ENCODE measurements around the gene KRT85. TPM values are rescaled to one million over a fixed set of nuclear protein-coding genes. Genes with fewer than 3 reads are reported as not detected.

KRT85 gene
- total and polyA plus RNA-seq, 2 of the 4 experiments (the other 2 are of a cell fraction) = not detected

- H3K9ac ChIP-seq (ENCODE audit: low read depth, low read length) = no peak overlapping the region
- H4K91ac ChIP-seq (ENCODE audit: insufficient read depth, low read depth, low read length) = no peak overlapping the region
- H3K36me3 ChIP-seq (ENCODE audit: control insufficient read depth, insufficient read depth, low read length) = no peaks in the 10 kb centered on the region
- H3K9me3 ChIP-seq (ENCODE audit: control insufficient read depth, insufficient read depth, low read length) = no peaks in the 10 kb centered on the region
- in situ Hi-C loops (cut with MboI; ENCODE audit: low sequenced_read_pairs) = no loop called here
- intact Hi-C loops (cut with micrococcal nuclease) = no loop called here
- no peak overlapping the region for H3K4me2 ChIP-seq (ENCODE audit: low read depth, low read length)
- H2AFZ ChIP-seq (replicated peaks; ENCODE audit: low read length, poor library complexity) = no peak overlapping the region
- dilution Hi-C loops (cut with HindIII; ENCODE audit: low sequenced_read_pairs, unreplicated experiment) = no loop called here
- no peak overlapping the region for H3K27ac ChIP-seq (ENCODE audit: insufficient read depth, low read length)
- H3K14ac ChIP-seq (replicated peaks; ENCODE audit: low read depth, low read length) = no peak overlapping the region
- H3K79me1 ChIP-seq (ENCODE audit: low read depth in 1 of 2, low read length in 2 of 2) = no peaks in the 10 kb centered on the region
- no peak overlapping the region for H3K56ac ChIP-seq (ENCODE audit: extremely low read depth, insufficient read depth, low read length)
- ChIA-PET CTCF (no interaction called here), POLR2A (ENCODE audit: unreplicated experiment) (no interaction called here)
- H3K4me1 ChIP-seq (ENCODE audit: control insufficient read depth, insufficient read depth, low read length) = no peaks in the 10 kb centered on the region
- no peaks in the 10 kb centered on the region for H3K9me1 ChIP-seq (ENCODE audit: insufficient read depth, low read length)
- TF ChIP-seq MAZ (IDR thresholded peaks at IDR 0.05; ENCODE audit: borderline replicate concordance, low read depth, low read length) (no peak), POLR2A (IDR thresholded peaks at IDR 0.05; ENCODE audit: low read depth, low read length) (no peak), MXI1 (IDR thresholded peaks at IDR 0.05; ENCODE audit: borderline replicate concordance, low read depth, low read length) (no peak), RFX5 (IDR thresholded peaks at IDR 0.05; ENCODE audit: low read depth, low read length) (no peak), CTCF (conservative IDR thresholded peaks at IDR 0.05; ENCODE audit: low read depth, low read length) (no peak), SMC3 (IDR thresholded peaks at IDR 0.05; ENCODE audit: low read depth, low read length) (no peak), CHD1 (IDR thresholded peaks at IDR 0.05; ENCODE audit: low read depth, low read length) (no peak), RAD21 (IDR thresholded peaks at IDR 0.05; ENCODE audit: low read length) (no peak), MAFK (IDR thresholded peaks at IDR 0.05; ENCODE audit: low read depth, low read length) (no peak), FOS (IDR thresholded peaks at IDR 0.05; ENCODE audit: low read depth, low read length) (no peak), USF2 (IDR thresholded peaks at IDR 0.05; ENCODE audit: low read depth, low read length) (no peak), ELK1 (IDR thresholded peaks at IDR 0.05; ENCODE audit: borderline replicate concordance, low read depth, low read length) (no peak), CEBPB (IDR thresholded peaks at IDR 0.05; ENCODE audit: low read depth, low read length) (no peak), BHLHE40 (IDR thresholded peaks at IDR 0.05; ENCODE audit: low read depth, low read length) (no peak), NFE2L2 (IDR thresholded peaks at IDR 0.05; ENCODE audit: low read depth, low read length) (no peak), RCOR1 (IDR thresholded peaks at IDR 0.05; ENCODE audit: insufficient replicate concordance, low read length) (no peak)
- no peak overlapping the region for H2BK120ac ChIP-seq (ENCODE audit: low read depth, low read length)
- DNase-seq (no peak), ATAC-seq (ENCODE audit: low read depth) (no peak)
- no peak overlapping the region for H3K18ac ChIP-seq (ENCODE audit: low read depth, low read length)
- BruUV-seq (replicated peaks) = no TSS peak
- H3K4me3 ChIP-seq (ENCODE audit: insufficient read depth, low read depth, low read length) = no peak overlapping the region
- no peak overlapping the region for H2BK20ac ChIP-seq (ENCODE audit: low read depth, low read length)
- no peak overlapping the region for H2AK9ac ChIP-seq (replicated peaks; ENCODE audit: low read depth, low read length, poor library complexity)
- H3K23ac ChIP-seq (ENCODE audit: low read depth, low read length) = no peak overlapping the region
- no peak overlapping the region for H3K4ac ChIP-seq (ENCODE audit: low read depth, low read length)
- peaks cover 50% of the 10 kb centered on the region for H3K27me3 ChIP-seq (ENCODE audit: control insufficient read depth, insufficient read depth, low read length)
- WGBS, 2 experiments (ENCODE audit: extremely low coverage in 2 of 2, insufficient read length in 1 of 2) = 100% methylated on average over 1 of the region's 3 CpGs; no CpG with 5 or more reads in 1 of the 2 experiments
- no peak overlapping the region for H4K8ac ChIP-seq (ENCODE audit: low read depth in 2 of 2, low read length in 2 of 2)
- H2BK5ac ChIP-seq (ENCODE audit: low read depth, low read length, poor library complexity, severe bottlenecking) = no peak overlapping the region
- no peak overlapping the region for H4K5ac ChIP-seq (ENCODE audit: low read depth, low read length)
- no peaks in the 10 kb centered on the region for H4K20me1 ChIP-seq (ENCODE audit: insufficient read depth, low read length)
- no peak overlapping the region for H2BK15ac ChIP-seq (ENCODE audit: low read depth, low read length)
- no peak overlapping the region for H2AK5ac ChIP-seq (ENCODE audit: low read depth, low read length)
Observed at GRCh38 chr12:52404951-52405350, 37.7 kb upstream of the KRT85 start.
